Measurements from ENCODE around the gene STK32C.
"Not testable (repeated sequence)": the region's sequence is repeated elsewhere in the genome, so short reads cannot be mapped to it uniquely, and the experiment has no call there.

Gene STK32C

DNA sequence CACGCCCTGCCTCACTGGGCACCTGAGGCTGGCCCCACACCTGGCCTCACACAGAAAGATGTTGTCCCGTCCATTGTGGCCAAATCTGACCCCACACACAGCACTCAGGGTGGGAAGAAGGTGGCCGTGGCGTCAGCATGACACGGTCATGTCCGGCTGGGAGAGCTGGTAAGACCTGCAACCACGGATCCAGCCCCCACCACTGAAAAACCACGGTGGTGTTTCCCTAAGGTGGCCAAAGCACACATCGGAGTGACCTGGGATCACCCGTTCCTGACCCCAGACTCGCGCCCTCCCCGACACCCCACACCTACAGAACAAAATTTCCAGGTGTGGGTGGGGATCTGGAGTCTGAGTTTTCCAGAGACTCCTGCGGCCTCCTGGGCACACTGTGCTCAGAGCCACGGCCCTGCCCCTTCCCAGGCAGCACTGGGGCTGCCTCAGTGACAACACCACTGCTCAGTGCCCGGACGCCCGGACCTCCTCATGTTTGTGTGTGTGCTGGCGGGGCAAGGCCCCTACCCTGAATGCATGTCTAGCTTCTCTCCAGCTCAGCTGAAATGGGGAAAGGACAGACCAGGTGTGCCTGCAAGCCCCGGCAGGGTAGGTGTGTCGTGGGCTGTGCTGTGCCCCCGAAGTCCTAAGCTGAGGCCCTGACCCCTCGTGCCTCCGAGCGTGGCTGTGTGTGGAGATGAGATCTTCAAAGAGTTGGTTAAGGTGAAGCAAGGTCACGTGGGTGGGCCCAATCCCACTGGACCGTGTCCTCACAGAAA is 36.1 kb downstream of the STK32C start:
- Mint-ChIP-seq H3K27me3 (ENCODE audit: low read depth) (no peaks in the 10 kb centered on the region), H3K27ac (no peak overlapping the region), H3K4me3 (no peak overlapping the region), H3K36me3 (ENCODE audit: low read depth) (no peaks in the 10 kb centered on the region), H3K9me3 (peaks cover 12% of the 10 kb centered on the region), H3K4me1 (ENCODE audit: low read depth) (peaks cover under 1% of the 10 kb centered on the region)
- no peak for DNase-seq (ENCODE audit: low spot score)

DNA sequence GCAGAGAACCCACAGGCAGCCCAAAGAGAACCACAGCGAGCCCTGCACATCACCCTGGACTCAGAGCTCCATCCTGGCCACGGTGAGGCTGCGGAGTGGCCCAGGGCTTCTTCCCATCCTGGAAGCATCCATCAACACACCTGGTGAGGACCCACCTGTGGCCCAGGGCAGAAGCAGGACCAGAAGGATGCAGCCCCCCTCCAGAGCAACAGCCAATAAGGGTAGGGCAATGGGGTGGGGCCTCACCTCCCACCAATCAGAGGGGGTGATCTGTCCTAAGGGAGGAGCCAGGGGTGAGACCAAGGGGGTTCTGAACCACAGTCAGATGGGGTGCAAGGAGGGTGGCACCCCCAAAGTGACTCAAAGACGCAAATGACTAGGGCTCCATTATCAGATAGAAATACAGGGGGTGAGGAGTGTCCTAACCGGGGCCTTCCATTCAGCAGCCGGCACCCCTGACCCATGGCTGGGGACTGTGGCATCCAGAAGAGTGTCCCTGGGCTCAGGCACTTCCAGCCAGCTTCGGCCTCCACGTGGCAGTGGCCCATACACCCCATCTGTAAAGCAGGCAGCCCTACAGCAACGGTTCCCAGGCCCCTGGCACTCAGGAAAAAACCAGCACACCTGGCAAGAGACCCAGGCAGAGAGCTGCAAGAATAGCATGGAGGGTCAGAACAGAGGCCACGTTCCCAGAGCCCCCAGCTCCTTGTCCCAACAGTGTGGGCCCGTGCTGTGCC is 36.9 kb downstream of the STK32C start:
- H3K4me1 Mint-ChIP-seq (ENCODE audit: low read depth) = peaks cover 6% of the 10 kb centered on the region
- no peak for DNase-seq (ENCODE audit: low spot score)
- no peaks in the 10 kb centered on the region for H3K27me3 Mint-ChIP-seq (ENCODE audit: low read depth)
- peaks cover 12% of the 10 kb centered on the region for H3K9me3 Mint-ChIP-seq
- no peaks in the 10 kb centered on the region for H3K36me3 Mint-ChIP-seq (ENCODE audit: low read depth)
- H3K27ac Mint-ChIP-seq = no peak overlapping the region
- no peak overlapping the region for H3K4me3 Mint-ChIP-seq

DNA sequence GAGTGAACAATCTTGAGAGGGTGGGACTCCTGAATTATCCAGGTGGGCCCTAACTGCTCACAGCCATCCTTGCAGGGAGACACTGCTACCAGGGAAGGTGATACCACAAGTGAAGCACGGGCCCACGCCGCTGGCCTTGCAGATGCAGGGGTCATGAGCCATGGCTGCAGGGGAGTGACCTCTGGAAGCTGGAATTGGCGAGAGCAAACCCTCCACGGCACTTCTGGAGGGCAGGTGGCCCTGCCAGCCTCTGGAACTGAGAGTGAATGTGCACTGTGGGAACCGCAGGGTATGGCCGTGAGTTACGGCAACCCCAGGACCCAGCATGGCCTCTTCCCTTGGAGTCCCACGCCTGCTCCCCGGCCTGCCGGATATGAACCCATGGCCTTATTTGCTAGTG is 37.5 kb downstream of the STK32C start:
- no peaks in the 10 kb centered on the region for H3K36me3 Mint-ChIP-seq (ENCODE audit: low read depth)
- DNase-seq (ENCODE audit: low spot score) = no peak
- no peaks in the 10 kb centered on the region for H3K27me3 Mint-ChIP-seq (ENCODE audit: low read depth)
- H3K4me3 Mint-ChIP-seq = no peak overlapping the region
- H3K27ac Mint-ChIP-seq = no peak overlapping the region
- H3K4me1 Mint-ChIP-seq (ENCODE audit: low read depth) = peaks cover 6% of the 10 kb centered on the region
- H3K9me3 Mint-ChIP-seq = peaks cover 12% of the 10 kb centered on the region

DNA sequence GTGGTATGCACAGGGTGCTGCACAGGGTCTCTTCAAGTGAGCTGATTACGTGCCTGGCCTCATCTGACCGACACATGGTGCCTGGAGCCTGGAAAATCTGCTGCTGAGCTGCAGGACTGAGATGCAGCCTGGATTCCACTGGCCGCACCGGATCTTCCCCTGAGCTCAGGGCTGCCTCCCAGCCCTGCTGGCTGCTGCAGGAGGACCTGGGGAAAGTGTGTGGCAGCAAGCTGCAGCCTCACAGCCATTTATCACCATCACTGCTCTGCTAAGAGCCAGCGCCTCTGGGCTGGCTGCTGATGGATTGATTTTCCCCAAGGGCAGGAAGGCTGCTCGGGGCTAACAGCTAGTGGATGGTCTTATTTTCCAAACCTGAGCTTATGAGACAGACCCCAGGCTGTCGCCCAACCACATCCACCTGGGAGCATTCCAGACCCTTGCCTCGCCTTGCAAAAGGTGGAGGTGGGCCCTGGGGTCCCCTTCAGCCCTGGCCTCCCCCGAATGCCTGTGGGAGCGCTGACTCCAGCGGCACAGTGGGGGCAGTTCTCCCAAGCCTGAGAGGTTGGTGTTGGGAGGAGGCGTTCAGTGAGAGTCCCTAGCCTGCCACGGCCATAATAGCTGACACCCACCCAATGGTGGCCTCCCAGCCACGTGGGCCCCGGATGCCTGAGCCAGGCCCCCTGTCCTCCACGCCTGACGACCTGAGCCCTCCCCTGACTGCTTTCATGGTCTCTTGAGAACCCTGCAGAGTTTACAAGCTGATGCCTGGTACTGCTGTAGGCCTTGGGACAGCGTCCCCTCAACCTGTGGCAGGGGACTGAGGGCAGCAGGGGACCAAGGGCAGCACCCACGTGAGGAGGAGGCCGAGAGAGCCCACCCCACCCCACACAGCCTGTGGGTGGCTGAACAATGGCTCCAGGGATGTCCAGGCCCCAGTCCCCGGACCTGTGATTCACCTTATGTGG is 38.2 kb downstream of the STK32C start:
- no peaks in the 10 kb centered on the region for H3K27me3 Mint-ChIP-seq (ENCODE audit: low read depth)
- peaks cover 6% of the 10 kb centered on the region for H3K4me1 Mint-ChIP-seq (ENCODE audit: low read depth)
- H3K27ac Mint-ChIP-seq = no peak overlapping the region
- no peak for DNase-seq (ENCODE audit: low spot score)
- no peaks in the 10 kb centered on the region for H3K36me3 Mint-ChIP-seq (ENCODE audit: low read depth)
- H3K4me3 Mint-ChIP-seq = no peak overlapping the region
- H3K9me3 Mint-ChIP-seq = peaks cover 12% of the 10 kb centered on the region

DNA sequence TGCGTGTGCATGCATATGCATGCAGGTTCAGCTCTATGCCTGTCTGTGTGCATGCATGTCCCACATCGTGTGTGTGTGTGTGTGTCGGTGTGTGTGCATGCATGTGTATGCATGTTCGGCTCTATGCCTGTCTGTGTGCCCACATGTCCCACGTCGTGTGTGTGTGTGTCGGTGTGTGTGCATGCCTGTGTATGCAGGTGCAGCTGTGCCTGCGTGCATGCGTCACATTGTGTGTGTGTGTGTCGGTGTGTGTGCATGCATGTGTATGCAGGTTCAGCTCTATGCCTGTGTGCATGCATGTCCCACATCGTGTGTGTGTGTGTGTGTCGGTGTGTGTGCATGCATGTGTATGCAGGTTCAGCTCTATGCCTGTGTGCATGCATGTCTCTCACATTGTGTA is 39.8 kb downstream of the STK32C start:
- H3K4me1 Mint-ChIP-seq (ENCODE audit: low read depth); DNase-seq (ENCODE audit: low spot score); H3K27ac Mint-ChIP-seq; H3K4me3 Mint-ChIP-seq; H3K36me3 Mint-ChIP-seq (ENCODE audit: low read depth); H3K27me3 Mint-ChIP-seq (ENCODE audit: low read depth): not testable (repeated sequence)
- H3K9me3 Mint-ChIP-seq = peaks cover 12% of the 10 kb centered on the region

DNA sequence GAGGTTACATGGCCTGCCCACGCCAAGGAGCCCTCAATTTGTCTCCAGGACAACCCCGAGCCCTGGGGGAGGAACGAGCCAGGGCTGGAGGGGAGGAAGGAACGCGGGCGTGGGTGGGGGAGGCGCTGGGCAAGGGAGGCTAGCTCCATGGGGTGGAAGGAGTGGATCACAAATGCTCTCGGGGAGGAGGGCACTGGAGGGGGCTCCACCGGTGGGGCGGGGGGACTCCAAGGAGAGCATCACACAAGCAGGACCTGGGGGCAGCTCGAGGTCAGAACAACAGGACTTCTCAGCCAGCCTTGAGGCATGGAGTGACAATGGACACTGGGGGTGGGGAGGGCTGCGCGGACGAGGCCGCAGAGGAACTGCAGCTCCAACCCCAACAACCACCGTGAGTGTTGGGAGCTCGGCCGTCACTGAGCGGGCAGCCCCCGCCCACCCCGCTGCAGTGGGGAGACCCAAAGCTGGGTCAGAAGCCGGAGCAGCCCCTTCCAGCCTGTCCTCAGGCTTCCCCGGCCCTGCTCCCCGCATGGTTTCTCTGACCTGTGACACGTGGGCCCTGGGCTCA is 41.1 kb downstream of the STK32C start:
- H3K36me3 Mint-ChIP-seq (ENCODE audit: low read depth) = no peaks in the 10 kb centered on the region
- H3K27me3 Mint-ChIP-seq (ENCODE audit: low read depth) = no peaks in the 10 kb centered on the region
- H3K9me3 Mint-ChIP-seq = peaks cover 12% of the 10 kb centered on the region
- peaks cover 6% of the 10 kb centered on the region for H3K4me1 Mint-ChIP-seq (ENCODE audit: low read depth)
- DNase-seq (ENCODE audit: low spot score) = no peak
- H3K4me3 Mint-ChIP-seq = no peak overlapping the region
- H3K27ac Mint-ChIP-seq = no peak overlapping the region

DNA sequence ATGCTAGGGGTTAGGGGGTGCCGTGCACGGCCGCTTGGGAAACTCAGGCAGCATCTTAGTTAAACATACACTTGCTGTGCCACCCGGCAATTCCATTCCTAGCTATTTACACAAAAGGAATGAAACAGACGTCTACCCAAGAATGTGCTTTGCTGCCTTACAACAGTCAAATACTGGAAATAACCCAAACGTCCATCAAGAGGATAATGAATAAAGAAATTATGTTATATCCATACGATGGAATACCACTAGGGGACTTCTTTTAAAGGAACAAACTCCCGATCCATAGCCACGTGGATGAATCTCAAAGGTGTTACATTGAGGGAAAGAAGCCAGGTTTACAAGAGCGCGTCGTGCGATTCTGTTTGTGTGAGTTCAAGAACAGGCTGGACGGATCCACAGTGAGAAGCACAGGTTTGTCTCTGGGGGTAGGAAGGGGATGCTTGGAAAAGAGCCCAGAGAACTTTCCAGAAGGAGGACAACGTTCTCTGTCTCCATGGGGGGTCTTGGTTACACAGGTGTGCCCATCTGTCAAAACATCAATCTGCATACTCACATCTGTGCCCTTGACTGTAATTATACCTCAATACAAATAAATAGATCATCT is 41.8 kb downstream of the STK32C start:
- DNase-seq (ENCODE audit: low spot score) = no peak
- Mint-ChIP-seq H3K4me1 (ENCODE audit: low read depth) (peaks cover 6% of the 10 kb centered on the region), H3K36me3 (ENCODE audit: low read depth) (no peaks in the 10 kb centered on the region), H3K9me3 (peaks cover 12% of the 10 kb centered on the region), H3K27me3 (ENCODE audit: low read depth) (no peaks in the 10 kb centered on the region), H3K4me3 (no peak overlapping the region), H3K27ac (no peak overlapping the region)

DNA sequence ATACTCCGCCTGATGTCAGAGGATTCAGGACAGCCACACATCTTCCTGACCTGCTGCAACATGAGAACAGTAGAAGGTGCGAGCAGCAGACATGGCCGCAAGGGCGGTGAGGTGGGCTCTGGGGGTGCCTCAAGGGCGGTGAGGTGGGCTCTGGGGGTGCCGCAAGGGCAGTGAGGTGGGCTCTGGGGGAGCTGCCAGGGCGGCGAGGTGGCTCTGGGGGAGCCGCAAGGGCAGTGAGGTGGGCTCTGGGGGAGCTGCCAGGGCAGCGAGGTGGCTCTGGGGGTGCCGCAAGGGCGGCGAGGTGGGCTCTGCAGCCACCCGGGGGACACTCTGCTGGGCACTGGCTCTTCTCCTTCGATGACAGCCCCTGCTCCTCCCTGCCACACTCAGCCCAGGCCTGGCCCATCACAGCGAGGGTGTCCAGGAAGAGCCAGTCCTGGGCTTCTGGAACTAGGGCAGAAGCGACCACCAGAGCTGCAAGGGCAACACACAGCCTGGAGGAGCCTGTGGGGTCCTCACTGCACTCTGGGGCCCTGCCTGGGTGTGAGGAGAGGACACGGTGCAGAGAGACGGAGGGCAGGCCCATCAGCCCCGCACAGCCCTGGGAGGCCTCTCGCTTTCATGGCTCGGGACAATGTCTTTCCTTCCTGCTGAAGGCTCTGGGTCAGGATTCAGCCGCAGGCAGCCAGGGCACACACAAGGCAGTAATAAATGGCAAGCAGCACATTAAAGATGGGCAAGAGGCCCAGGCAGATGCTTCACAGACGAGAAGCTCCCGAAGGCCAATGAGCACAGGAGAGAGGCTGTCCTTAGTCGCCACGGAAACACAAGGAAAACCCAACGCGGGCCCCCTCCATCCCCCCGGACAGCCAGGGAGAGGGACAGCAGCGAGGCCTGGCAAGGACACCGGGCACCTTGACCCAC is 42.5 kb downstream of the STK32C start:
- H3K4me1 Mint-ChIP-seq (ENCODE audit: low read depth) = peaks cover 6% of the 10 kb centered on the region
- H3K4me3 Mint-ChIP-seq = no peak overlapping the region
- no peaks in the 10 kb centered on the region for H3K36me3 Mint-ChIP-seq (ENCODE audit: low read depth)
- H3K9me3 Mint-ChIP-seq = peaks cover 12% of the 10 kb centered on the region
- H3K27me3 Mint-ChIP-seq (ENCODE audit: low read depth) = no peaks in the 10 kb centered on the region
- DNase-seq (ENCODE audit: low spot score) = no peak
- no peak overlapping the region for H3K27ac Mint-ChIP-seq

DNA sequence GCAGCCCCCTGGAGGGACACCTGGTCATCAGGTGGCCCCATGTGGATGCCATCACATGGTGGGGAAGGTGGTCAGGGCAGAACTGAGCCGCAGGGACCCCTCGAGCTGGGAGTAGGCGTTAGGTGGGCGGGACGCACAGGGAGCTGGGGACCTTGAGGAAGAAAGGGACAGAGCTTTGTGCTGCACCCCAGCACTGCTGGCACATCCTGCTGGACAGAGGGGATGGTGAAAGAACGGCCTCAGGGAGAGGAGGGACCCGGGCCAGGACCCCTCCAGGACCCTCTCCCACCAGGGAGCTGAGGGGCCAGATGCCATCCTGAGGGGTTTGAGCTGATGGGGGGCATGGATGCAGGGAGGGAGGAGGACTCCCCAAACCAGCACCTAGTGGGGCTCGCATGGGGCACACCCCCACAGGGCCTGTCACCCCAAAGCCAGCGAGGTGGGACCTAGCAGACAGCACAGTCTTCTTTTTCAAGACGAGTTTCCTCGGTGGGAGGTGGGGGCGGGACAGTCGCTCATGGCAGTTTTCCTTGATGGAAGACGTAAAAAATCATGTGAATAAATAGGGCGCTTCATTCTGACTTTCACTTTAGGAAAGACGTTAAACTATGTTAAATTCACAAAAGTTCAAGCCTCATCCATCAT is 43.3 kb downstream of the STK32C start:
- H3K36me3 Mint-ChIP-seq (ENCODE audit: low read depth) = no peaks in the 10 kb centered on the region
- no peak for DNase-seq (ENCODE audit: low spot score)
- no peaks in the 10 kb centered on the region for H3K27me3 Mint-ChIP-seq (ENCODE audit: low read depth)
- H3K9me3 Mint-ChIP-seq = peaks cover 12% of the 10 kb centered on the region
- H3K27ac Mint-ChIP-seq = no peak overlapping the region
- H3K4me1 Mint-ChIP-seq (ENCODE audit: low read depth) = peaks cover 6% of the 10 kb centered on the region
- H3K4me3 Mint-ChIP-seq = no peak overlapping the region

DNA sequence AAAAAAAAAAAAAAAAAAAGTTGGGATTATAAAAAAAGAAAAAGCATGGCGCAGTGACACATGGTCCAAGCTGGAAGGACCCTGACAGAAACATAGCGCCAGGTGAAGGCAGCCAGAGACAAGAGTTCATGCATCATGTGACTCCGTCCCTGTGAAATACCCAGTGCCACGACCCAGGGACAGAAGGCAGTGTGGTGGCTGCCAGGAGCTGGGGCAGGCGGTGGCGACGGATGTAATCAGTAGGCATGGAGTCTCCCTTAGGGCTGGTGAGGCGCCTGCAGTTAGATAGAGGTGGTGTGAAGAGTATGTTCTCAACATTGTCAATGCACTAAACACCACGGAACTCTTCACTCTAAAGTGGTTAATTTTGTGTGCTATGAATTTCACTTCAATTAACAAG is 43.9 kb downstream of the STK32C start:
- no peak overlapping the region for H3K4me3 Mint-ChIP-seq
- H3K9me3 Mint-ChIP-seq = peaks cover 12% of the 10 kb centered on the region
- no peaks in the 10 kb centered on the region for H3K27me3 Mint-ChIP-seq (ENCODE audit: low read depth)
- no peaks in the 10 kb centered on the region for H3K36me3 Mint-ChIP-seq (ENCODE audit: low read depth)
- H3K27ac Mint-ChIP-seq = no peak overlapping the region
- peaks cover 6% of the 10 kb centered on the region for H3K4me1 Mint-ChIP-seq (ENCODE audit: low read depth)
- DNase-seq (ENCODE audit: low spot score) = no peak

DNA sequence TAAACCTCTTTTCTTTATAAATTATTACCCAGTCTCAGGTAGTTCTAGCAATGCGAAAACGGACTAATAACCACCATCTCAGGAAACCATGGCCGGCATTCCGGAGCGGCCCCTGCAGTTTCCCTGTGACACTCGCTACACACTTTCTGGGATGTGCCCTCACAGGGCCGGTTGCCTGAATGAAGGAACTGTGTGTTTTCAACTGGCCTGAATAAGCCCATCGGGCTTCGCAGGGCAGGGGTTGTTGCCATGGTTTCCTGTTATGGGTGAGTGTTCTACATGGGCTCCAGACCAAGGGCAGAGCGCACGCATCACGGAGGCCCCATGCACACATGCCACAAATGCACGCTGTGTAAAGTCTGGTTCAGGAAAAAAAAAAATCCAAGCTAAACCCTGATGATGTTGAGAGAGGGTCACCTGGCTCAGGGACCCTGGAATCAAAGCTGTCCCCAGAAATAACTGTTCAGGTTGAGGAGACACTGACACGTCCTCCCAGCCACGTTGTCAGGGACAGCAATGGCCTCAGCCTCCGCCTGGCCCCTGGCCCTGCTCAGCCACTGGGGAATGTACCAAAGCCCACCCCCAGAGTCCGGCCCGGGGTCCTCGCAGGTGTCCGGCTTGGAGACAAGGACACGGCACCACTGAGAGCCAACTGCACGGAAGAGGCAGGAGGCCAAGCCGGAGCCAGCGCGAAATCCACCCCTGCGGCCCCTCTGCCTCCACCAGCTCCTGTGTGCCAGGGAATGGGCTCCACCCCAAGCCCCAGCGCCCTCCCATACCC is 47.9 kb downstream of the STK32C start:
- Mint-ChIP-seq H3K4me3 (no peak overlapping the region), H3K27ac (no peak overlapping the region), H3K9me3 (no peaks in the 10 kb centered on the region), H3K4me1 (ENCODE audit: low read depth) (no peaks in the 10 kb centered on the region), H3K27me3 (ENCODE audit: low read depth) (no peaks in the 10 kb centered on the region), H3K36me3 (ENCODE audit: low read depth) (no peaks in the 10 kb centered on the region)
- no peak for DNase-seq (ENCODE audit: low spot score)

DNA sequence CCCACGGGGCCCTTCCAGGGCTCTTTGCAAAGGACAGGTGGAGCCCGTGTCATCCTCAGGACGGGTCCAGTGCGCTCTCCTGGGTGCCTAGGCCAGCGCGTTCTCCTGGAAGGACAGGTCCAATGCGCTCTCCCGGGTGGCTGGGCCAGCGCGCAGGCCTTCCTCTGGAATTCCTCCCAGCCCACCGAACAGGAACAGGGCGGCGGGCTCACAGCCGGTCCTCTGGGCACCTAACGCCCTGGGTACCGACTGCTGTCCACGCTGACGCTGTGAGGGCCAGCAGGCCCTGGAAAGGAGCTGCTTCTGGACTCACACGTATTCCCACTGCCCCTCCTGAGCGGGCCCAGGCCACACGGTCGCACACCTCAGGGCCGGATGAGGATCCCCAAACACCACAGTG is 49.3 kb downstream of the STK32C start:
- H3K27me3 Mint-ChIP-seq (ENCODE audit: low read depth) = no peaks in the 10 kb centered on the region
- no peak overlapping the region for H3K27ac Mint-ChIP-seq
- no peak overlapping the region for H3K4me3 Mint-ChIP-seq
- H3K9me3 Mint-ChIP-seq = no peaks in the 10 kb centered on the region
- DNase-seq (ENCODE audit: low spot score) = no peak
- no peaks in the 10 kb centered on the region for H3K4me1 Mint-ChIP-seq (ENCODE audit: low read depth)
- no peaks in the 10 kb centered on the region for H3K36me3 Mint-ChIP-seq (ENCODE audit: low read depth)

Data from T-helper 2 cell treated with Interferon-gamma antibody and Interleukin-4, amounts not matched to agents 5 μg/mL and 100 μg/mL, for 36 hours (primary cell).